ENCODE measurements around the gene AARS2. TPM values are rescaled to one million over a fixed set of nuclear protein-coding genes. Genes with fewer than 3 reads are reported as not detected.
A peak's percentile ranks its signal among the peaks of the same experiment; 100 is the strongest.

Gene AARS2
- total and polyA plus RNA-seq, 2 of the 8 experiments (the other 6 are each of a cell fraction or from before 2014, with no cell fraction given): 8.6 to 20.4 TPM

- Histone ChIP-seq H4K8ac (ENCODE audit: extremely low read depth, insufficient read depth, low read length) (no peak overlapping the region), H2BK120ac (replicated peaks; ENCODE audit: low read depth, low read length) (no peak overlapping the region), H2BK15ac (ENCODE audit: low read length) (no peak overlapping the region), H3K9ac (replicated peaks in 1 of 4; ENCODE audit: extremely low read depth in 1 of 4, low read depth in 3 of 4, low read length in 3 of 4) (no peak overlapping the region), H3K4me2 (ENCODE audit: insufficient read depth in 1 of 2, low read depth in 2 of 2, low read length in 2 of 2) (peak overlapping the region; percentile 58 to 82; a peak in 3 of 4 replicates), H3K56ac (replicated peaks; ENCODE audit: insufficient read length, low read depth, low read length) (no peak overlapping the region), H3K79me2 (ENCODE audit: control insufficient read depth in 1 of 2, insufficient read depth in 2 of 2, low read length in 2 of 2) (peaks cover 0 to 32% of the 10 kb centered on the region in 2 experiments; a peak in 2 of 4 replicates), H3K14ac (ENCODE audit: insufficient read length) (no peak overlapping the region), H2BK12ac (ENCODE audit: low read depth, low read length) (no peak overlapping the region), H3K9me3 (ENCODE audit: insufficient read depth in 2 of 2, low read depth in 1 of 2, low read length in 1 of 2) (no peaks in the 10 kb centered on the region), H2BK20ac (ENCODE audit: low read length) (no peak overlapping the region), H3K23me2 (ENCODE audit: low read depth, low read length) (peaks cover 11% of the 10 kb centered on the region), H3K36me3 (ENCODE audit: control insufficient read depth in 2 of 4, insufficient read depth in 4 of 4, low read length in 3 of 4) (peaks cover 37 to 58% (median 54%) of the 10 kb centered on the region in 4 experiments), H3K27ac (ENCODE audit: low read depth, low read length) (no peak overlapping the region), H2AK5ac (ENCODE audit: low read depth, low read length) (no peak overlapping the region), H4K91ac (replicated peaks; ENCODE audit: insufficient read length, low read length) (no peak overlapping the region), H2BK5ac (ENCODE audit: low read depth, low read length) (no peak overlapping the region), H3K4me1 (replicated peaks in 1 of 4; ENCODE audit: control insufficient read depth in 3 of 4, insufficient read depth in 4 of 4, low read length in 3 of 4) (peaks cover 3 to 15% (median 6%) of the 10 kb centered on the region in 4 experiments; a peak in 5 of 7 replicates), H4K5ac (ENCODE audit: insufficient read length, low read depth, low read length) (no peak overlapping the region), H3K18ac (ENCODE audit: extremely low read depth, low read length) (no peak overlapping the region), H4K20me1 (replicated peaks in 1 of 2; ENCODE audit: control insufficient read depth in 1 of 2, insufficient read depth in 2 of 2, low read length in 2 of 2) (peaks cover 8 to 24% of the 10 kb centered on the region in 2 experiments), H2AFZ (ENCODE audit: low read length) (no peak overlapping the region), H3K79me1 (ENCODE audit: low read depth, low read length) (no peaks in the 10 kb centered on the region; the same call in 1 of the 2 replicates), H3K23ac (ENCODE audit: insufficient read length) (no peak overlapping the region), H3K27me3 (replicated peaks in 1 of 4; ENCODE audit: control insufficient read depth in 3 of 4, extremely low read depth in 1 of 4, insufficient read depth in 3 of 4, low read length in 3 of 4) (no peaks in the 10 kb centered on the region), H3K4ac (replicated peaks; ENCODE audit: insufficient read length, low read depth, low read length) (no peak overlapping the region), H3K4me3 (ENCODE audit: extremely low read depth in 1 of 4, insufficient read depth in 2 of 4, low read depth in 3 of 4, low read length in 4 of 4) (peak overlapping the region in 3 of 4 experiments; percentile 67 to 85 (median 83); a peak in 4 of 8 replicates)
- FAIRE-seq (no peak), DNase-seq (ENCODE audit: low read depth in 1 of 2, low spot score in 2 of 2) (peak in 1 of 2 experiments; percentile 62)
- 86% methylated on average over 16 of the region's 16 CpGs; no CpG with 5 or more reads in 1 of the 2 experiments for WGBS, 2 experiments (ENCODE audit: extremely low coverage in 1 of 2, insufficient coverage in 1 of 2, insufficient read length in 1 of 2, insufficient replicate concordance in 2 of 2, low coverage in 1 of 2, low lambda C conversion rate in 2 of 2, missing lambda C conversion rate in 1 of 2)
- ChIA-PET CTCF (ENCODE audit: partially characterized antibody) (interaction anchor here (0.6 to 4.8 kb wide), 21 partner anchors 8 to 160 kb away, joined by 3 to 48 read pairs (median 4); partner anchors contain the start of genes AARS2, HSP90AB1 and TMEM151B), POLR2A (ENCODE audit: partially characterized antibody) (interaction anchor here (0.6 to 15.1 kb wide), 40 partner anchors 12 to 626 kb away, joined by 3 to 581 read pairs (median 6); partner anchors contain the start of genes AARS2, CAPN11, GTPBP2 and HSP90AB1)
- TF ChIP-seq POLR2AphosphoS5 (IDR thresholded peaks at IDR 0.05; ENCODE audit: low read depth, low read length) (peak; percentile 92), ZNF274 (IDR thresholded peaks at IDR 0.05; ENCODE audit: borderline replicate concordance, extremely low read depth, low read length) (no peak), POLR2A (IDR thresholded peaks at IDR 0.05; ENCODE audit: control extremely low read depth in 1 of 2, low read depth in 2 of 2, low read length in 2 of 2) (peak in 1 of 2 experiments; percentile 56; a peak in 1 of 3 replicates), SIN3A (conservative IDR thresholded peaks at IDR 0.05 in 1 of 2, IDR thresholded peaks at IDR 0.05 in 1 of 2; ENCODE audit: low read depth in 1 of 2, low read length in 2 of 2) (0 out of 4 replicates have a peak, but pooled peaks of 1 of the 2 experiments have one; percentile 39)
Observed at GRCh38 chr6:44255105-44255808, 57.9 kb downstream of the AARS2 start.
